GM18502 (cell line): ENCODE data around the gene TMEM120B.

Experiments used
- ATAC-seq: cut with Tn5 transposase; IDR thresholded peaks from one replicate; pipeline ENCODE4 v1.9.1; 2021; ENCODE audit warnings: mild to moderate bottlenecking; ENCODE audit not compliant: unreplicated experiment, poor library complexity

TMEM120B gene

DNA sequence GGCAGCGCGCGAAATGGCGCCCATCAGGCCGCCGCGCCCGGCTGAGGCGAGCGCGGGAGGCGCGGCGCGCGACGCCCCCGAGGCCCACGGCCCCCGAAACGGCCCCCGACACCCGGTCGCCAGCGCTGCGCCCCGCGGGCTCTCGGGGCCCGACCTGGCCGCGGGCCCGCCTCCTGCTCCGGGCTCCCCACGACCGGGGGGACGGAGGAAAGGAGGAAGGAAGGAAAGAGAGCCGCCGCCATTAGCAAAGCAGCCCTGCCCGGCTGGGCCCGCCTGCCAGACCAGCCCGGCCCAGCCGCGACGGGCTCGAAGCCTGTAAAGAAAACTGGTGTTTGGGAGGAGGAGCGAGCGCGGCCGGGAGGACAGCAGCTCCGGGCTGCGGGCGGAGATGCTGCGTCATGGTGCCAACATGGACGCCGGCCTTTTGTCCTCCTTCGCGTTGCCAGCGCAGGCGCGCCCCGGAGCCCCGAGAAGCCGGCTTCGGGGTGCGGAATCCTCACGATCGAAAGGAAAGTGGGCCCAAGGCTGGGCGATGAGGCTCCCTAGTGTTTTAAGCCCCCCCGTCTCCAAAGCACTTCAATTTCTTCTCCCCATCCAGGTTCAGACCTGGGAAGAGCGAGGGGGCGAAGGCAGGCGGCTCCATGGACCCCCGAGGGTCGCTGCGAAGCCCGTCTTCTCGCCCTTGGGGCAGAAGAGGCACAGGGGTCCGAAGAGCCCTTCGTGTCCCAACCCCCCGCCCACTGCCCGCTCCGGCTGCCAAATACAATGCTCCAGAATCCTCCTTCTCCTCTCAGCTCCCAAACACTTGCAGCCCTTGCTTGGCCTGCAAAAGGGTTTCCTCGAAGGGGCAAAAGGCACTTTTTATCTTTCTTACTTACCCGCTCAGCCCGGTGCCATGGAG, 88.4 kb downstream of the TMEM120B start:
- no peak for ATAC-seq

DNA sequence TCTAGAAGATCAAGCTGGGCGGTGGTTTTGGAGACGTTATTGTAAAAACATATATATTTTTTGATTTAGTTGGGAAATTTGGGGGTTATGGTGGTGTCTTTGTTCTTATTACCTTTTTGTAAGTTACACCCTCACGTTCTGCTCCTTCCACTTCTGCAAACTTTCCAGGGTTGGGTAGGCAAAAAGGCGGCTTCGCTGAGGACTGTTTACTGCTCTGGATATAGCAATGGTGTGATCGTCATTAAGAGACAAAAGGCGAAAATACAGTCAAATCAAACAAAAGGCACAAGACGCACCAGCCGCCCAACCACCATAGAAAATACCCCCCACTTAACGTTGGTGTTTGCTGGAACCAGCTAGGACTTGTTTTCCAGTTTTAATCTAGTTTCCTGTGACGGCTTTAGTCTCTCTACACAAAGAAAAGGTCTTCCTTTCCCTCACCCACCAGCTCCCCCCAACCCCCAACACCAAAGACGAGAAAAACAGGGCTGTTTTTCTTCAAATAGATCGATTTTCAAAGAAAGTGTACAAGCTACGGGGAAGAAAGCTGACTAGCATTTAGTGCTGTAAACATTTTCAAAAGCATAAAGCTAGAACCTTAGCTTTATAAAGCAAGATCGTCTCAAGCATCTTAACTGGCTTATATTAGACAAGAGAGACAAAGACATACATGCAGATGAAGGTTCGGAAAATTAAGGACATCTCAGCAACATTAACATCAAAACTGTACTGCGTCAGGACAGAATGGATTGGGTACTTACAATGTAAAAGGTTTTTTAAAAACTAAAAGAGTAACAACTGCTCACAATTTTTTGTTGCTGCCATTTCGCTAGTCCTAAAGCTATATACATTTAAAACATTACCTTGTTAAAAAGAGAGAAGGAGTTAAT, 89.3 kb downstream of the TMEM120B start:
- no peak for ATAC-seq

DNA sequence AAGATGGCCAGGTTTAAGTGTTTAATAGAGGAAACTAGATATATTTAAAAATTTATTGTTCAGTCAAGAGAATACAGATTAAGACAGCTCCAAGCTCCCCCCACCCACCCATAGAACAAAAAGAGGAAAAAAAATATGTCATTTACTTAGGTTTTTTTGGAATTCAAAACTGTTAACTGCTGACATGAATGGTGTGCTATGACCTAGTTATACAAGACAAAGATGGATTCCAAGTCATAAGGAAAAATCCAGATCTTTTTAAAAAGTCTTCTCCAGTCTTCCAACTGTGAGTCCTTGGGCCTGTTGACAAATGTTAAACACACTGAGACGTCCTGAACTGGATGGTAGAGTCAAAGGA, 89.9 kb downstream of the TMEM120B start:
- ATAC-seq: no peak

DNA sequence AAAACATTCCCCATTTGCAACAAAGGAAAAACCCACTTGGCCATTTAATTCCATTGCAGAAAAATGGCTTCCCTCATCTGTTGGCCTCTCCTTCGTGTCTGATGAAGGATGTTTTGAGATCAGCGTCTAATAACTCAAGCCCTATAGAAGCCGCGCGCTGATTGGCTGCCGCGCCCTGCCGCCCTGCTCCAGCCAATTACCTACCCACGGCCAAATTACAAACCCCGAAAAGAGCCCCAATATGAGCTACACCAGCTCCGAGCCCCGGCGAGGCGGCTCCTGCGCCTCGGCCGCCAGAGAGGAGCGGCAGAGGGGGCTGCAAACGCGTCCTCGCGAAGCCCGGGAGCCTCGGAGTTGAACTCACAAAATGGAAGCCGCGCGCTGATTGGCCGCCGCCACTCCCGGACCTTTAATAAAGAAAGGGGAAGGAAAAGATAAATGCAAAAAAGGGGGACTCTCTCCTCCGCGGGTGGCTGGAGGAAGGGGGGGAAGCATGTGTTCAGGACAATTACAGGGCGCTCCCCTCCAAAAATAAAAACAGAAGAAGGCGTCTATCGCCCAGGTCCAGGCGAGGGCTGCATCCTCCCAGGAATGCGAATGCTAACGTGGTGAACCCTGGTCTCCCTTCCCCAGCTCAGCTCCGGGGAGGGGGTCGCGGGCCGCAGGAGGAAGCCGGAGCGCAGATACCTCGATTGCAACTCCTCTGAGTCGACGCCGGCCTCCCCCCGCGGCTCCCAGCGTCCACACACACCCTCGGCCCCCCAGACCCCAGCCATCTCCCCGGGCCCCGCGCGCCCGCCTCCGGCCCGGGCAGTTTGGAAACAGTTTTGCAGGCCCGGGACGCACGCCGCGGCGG, 90.5 kb downstream of the TMEM120B start:
- peak; percentile 50 for ATAC-seq

DNA sequence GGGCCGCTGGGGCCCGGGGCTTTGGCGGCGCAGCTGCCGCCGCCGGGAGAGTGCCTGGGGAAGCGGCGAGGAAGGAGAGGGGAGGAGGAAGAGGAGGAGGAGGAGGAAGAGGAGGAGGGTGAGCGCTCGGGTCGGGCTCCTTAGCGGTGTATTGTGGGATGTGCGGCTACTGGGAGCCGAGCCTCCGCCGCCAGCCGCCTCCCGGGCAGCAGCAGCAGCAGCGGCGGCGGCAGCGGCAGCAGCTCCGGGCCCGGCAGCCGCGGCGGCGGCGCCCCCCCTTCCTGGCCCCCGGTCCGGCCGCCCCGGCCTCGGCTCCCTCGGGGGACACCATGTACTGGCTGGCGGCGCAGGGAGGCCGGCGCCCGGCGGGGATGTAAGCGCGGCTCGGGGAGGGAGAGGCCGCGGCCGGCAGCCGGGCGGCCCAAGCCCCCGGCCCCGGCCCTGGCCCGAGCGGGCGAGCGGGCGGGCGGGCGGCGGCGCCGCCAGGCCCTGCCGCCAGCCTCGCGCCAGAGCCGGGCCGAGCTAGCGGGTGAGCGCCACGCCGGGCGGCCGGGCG, 91.4 kb downstream of the TMEM120B start, which contains the start of gene SETD1B:
SETD1B (plus strand) TSS at position 149 of the 556 bp plus-strand sequence. CDS start 729 bp downstream, outside the sequence.
- ATAC-seq: no peak

DNA sequence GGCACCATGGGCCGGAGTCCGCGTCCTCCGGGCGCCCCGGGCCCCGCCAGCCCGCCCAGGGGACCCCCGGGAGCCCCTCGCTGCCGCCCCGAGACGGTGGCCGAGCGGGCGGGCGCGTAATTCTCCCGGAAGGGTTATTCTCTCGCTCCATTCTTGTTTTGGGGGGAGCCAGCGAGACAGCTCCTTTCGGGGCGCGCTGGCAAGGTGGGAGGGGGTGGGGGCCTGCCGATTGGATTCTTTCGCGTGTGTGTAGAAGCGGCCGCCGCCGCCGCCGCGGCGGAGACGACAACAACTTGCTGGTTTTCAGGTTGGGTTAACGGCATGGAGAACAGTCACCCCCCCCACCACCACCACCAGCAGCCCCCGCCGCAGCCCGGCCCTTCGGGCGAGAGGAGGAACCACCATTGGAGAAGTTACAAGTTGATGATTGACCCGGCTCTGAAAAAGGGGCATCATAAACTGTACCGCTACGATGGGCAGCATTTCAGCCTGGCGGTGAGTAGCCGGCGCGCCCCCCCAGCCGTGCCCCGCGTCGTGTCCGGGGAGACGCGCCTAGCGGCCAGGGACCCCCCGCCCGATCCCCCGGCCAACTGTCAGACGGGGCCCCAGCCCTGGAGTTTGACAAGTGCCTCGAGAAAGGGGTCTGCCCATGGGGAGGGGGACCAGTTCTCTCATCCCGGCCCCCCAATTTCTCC, 92.0 kb downstream of the TMEM120B start:
- no peak for ATAC-seq

DNA sequence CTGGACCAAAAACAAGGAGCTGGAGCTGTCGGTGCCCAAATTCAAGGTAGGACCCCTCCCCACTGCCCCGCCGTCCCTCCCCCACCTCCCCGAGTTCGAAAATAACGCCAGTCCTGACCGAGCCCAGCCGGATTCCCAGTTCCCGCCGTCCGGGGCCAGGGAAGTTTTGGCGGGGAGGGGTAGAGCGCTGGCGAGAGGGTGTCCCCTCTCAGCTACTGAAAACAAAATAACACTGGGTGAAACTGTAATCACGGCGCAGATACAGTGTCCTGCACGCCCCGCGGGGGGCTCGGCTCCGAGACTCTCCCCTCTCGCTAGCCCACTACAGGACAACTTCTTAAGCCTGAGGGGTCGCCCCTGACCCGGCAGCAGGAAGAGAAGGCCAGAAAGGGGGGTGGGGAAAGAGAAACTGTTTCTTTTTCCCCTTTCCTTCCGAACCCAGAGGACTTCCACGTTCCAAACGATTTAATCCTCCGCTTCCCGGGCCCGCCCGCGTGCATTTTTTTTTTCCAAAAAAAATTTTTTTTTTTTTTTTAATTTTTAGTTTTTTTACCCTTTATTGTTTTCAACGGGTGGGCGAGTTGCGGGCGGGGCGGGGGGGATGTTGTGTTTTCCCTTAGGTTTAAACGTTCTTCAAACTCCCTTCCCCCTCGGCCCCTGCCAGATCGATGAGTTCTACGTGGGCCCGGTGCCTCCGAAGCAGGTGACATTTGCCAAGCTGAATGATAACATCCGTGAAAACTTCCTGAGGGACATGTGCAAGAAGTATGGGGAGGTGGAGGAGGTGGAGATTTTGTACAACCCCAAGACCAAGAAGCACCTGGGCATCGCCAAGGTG, 92.8 kb downstream of the TMEM120B start:
- ATAC-seq: no peak

DNA sequence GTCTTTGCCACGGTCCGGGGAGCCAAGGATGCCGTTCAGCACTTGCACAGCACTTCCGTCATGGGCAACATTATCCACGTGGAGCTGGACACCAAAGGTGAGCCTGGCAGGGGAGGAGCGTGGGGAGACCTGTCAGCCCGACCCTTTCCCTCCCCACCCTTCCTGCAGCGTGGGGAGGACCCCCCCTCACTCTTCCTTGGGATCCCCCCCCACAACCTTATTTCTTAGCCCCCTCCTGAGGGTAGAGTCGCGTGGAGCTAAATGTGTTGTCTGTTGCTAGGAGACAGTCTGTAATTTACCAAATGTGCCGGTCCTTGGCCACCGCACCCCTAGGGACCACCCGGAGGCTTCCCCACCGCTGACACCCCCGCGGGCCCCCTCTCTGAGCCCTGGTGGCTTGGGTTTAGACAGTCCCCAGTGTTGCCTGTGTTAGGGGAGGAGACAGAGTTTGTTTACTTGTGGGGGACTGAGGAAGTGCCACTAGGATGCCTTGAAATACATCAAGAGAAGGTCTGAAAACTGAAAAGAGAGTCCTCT, 93.5 kb downstream of the TMEM120B start:
- ATAC-seq: no peak

DNA sequence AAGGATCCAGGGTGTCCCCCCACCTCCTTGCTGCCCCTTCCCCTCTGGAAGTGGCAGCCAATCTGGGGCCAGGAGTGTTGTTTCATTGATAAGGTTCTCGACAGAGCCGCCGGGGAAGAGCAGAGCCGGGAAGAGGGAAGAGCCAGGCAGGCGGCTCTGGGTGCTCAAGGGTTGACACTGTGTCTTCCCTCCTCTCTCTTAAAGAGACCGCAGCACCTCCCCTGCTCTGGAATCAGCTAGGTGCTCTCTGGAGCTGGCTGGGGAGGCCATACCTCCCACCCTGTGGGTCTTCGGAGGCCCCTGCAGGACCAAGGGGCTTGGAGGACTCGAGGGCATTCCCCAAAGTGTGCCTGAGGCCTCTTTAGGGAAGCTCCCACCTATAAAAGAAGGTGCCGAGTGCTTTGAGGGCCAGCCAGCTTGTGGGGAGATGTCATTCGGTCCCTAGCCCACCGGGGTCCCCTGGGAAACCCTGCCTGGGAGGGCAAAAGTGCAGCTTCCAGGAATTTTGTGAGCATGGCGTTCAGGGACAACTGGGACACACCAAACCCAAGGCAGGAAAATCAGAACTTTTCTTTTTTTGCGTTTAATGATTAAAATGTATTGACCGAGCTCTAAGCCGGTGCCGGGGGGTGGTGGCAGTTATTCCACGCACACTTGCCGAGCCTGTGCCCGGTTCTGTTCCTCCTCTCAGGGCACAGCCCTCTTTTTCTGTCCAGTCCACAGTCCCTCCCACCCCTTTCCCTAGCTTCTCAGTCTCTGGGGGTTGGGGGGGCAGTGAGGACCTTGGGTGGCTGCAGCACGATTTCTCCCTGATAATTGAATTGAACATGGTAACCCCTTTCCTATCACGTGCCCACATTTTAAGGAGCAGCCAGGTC, 94.2 kb downstream of the TMEM120B start:
- ATAC-seq: no peak

DNA sequence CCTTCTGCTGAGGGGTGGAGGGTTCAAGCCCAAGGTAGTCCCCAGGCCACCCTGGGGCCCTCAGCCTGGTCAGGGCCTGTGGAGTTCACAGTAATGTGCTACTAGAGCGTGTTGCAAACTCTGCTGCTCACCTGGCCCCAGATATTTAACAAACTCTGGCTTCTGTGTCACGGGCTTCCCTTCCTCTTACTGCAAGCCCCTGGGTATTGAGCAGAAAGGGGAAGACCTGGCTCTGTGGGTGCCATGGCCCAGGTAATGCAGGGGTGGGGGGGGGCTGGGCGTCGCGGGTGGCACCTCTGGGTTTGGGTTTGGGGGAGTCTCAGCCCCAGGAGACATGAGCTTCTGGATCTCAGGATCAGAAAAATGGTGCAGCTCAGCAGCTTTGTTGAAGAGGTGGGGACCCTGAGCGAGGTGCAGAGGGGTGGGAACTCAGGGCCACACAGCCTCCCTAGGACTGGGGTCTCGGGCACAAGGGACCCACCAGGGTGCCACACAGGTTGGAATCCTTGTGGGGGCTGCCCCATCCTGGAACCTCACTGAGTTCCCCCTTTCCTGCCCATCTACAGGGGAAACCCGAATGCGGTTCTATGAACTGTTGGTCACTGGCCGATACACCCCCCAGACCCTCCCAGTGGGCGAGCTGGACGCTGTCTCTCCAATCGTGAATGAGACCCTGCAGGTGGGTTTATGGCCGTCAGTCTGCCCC, 95.2 kb downstream of the TMEM120B start:
- no peak for ATAC-seq

DNA sequence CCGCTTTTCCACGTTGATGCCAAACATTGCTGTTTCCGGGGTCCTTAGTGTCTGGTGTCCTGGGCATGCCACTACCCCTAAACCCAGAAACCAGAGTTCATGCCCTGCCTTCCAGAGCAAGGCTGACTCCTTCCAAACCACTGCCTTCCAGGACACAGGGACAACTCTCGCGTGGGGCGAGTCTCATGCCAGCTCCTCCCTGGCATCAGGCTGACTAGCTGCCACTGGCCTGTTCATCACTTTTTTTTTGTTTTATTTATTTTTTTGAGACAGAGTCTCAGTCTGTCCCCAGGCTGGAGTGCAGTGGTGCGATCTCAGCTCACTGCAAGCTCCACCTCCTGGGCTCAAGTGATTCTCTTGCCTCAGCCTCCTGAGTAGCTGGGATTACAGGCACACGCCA, 96.1 kb downstream of the TMEM120B start:
- ATAC-seq: no peak

DNA sequence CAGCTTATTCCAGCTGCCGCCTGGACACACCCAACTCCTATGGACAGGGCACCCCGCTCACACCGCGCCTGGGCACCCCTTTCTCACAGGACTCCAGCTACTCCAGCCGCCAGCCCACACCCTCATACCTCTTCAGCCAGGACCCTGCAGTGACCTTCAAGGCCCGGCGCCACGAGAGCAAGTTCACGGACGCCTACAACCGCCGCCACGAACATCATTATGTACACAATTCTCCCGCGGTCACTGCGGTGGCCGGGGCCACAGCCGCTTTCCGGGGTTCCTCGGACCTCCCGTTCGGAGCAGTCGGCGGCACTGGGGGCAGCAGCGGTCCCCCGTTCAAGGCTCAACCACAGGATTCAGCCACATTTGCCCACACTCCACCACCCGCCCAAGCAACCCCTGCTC, 97.2 kb downstream of the TMEM120B start:
- ATAC-seq: no peak

DNA sequence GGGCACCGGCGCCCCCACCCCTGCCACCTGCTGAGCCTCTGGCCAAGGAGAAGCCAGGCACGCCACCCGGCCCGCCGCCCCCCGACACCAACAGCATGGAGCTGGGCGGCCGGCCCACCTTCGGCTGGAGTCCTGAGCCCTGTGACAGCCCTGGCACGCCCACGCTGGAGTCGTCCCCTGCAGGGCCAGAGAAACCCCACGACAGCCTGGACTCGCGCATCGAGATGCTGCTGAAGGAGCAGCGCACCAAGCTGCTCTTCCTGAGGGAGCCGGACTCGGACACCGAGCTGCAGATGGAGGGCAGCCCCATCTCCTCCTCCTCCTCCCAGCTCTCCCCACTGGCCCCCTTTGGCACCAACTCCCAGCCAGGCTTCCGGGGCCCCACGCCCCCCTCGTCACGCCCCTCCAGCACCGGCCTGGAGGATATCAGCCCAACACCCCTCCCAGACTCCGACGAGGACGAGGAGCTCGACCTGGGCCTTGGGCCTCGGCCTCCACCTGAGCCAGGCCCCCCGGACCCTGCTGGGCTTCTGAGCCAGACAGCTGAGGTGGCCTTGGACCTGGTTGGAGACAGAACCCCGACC, 97.8 kb downstream of the TMEM120B start:
- ATAC-seq: no peak

DNA sequence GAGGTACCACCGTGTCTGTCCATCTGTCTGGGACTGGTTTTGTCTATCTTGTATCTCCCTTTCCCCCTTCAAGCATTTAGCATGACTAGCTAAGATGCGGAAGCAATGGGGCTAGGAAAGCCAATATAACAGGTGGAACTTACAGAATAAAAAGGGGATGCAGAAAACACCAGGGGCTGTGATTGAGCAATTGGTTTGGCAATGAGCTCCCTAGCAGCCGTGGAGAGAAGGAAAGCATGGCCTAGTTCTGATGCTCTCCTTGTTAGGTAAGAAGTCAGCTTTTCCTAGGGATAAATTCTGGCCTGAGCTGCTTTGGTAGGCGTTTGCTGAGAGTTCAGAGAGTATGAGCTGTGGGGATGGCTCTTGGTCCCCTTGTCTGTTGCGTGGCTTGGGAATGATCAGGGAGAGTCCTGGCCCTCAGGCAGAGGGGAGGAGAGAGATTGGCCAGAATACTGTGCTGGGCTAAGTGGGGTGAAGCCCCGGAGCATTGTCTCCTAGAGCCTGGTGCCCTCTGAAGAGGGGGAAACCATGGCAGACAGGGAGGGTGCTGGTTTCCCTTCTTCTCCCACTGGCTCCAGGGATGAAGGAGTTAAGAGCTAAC, 98.4 kb downstream of the TMEM120B start:
- no peak for ATAC-seq

DNA sequence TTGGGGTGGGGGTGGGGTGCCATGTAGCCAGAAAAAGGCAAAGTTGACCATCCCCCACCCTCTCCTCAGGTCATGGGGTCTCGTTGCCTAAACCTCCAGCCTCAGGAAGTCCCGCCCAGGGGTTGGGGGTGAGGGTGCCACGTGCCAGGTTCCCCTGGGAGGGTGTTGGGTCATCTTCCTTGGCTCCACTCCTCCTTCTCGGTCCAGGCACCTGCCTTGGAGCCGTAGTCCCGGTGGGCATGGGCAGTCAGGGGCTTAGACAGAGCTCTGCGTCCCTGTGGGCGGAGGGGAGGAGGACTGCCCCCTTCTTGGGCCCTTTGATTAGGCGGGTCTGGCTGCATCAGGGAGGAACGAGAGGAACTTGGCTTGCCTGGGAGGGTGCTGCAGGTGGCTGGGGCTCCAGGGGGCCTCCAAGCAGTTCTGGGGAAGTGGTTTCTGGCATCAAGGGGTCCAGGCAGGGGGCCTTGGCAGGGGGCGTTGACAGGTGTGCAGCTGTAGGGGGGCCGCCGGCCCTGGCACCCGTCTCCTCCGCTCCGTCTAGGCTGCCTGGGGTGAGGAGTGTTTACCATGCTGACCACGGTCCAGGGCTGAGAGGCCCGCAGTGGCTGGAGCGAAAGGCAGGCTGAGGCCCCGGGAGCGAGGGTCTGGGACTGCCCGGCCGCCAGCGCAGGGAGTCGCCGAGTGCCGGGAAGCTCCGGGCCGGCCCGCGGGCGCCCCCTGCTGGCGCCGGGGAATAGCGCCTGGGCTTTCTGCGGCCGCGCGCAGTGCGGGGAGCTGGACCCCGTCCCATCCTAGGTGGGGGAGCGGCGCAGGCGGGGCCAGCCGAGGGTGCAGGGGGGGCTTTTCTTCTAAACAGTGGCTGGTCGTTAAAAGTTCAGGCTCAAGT, 99.1 kb downstream of the TMEM120B start:
- ATAC-seq: peak; percentile 78
